Kidney epithelial cell (primary cell): ENCODE data around the gene ATP2A3. TPM values are rescaled to one million over a fixed set of nuclear protein-coding genes. Genes with fewer than 3 reads are reported as not detected.

Experiments used
- DNase-seq: peaks from one replicate; pipeline ENCODE4 v3.0.0-alpha.2; 2010; ENCODE audit warnings: low read depth
- H3K27me3 ChIP-seq: 2 replicates; pipeline ENCODE4 v1.6.0; 2011; ENCODE audit warnings: low read length; ENCODE audit not compliant: control insufficient read depth, insufficient read depth
- H3K36me3 ChIP-seq: 2 replicates; pipeline ENCODE4 v1.5.1; 2011; ENCODE audit warnings: low read length; ENCODE audit not compliant: control insufficient read depth, insufficient read depth
- H3K4me3 ChIP-seq: 2 replicates; pipeline ENCODE4 v1.5.1; 2011; ENCODE audit warnings: low read depth, mild to moderate bottlenecking, control low read depth, low read length
- CTCF ChIP-seq: IDR thresholded peaks from 2 replicates; pipeline ENCODE4 v1.5.1; 2011; ENCODE audit warnings: mild to moderate bottlenecking, moderate library complexity, low read length, control low read depth, inconsistent platforms; ENCODE audit not compliant: insufficient read depth, poor library complexity, severe bottlenecking
- total RNA-seq: library from RNA; depleted of rRNA; stranded (reverse); fragments of >200 nt; gene quantifications from 2 replicates; pipeline ENCODE4 v1.2.3, GENCODE V29; 2015

ATP2A3 gene
- total RNA-seq, 1 donor from 2014 or later, result 11.1 TPM

- H3K27me3 ChIP-seq, result peaks cover 6% of the 10 kb centered on the region
- DNase-seq, result no peak
- no peak overlapping the region for H3K4me3 ChIP-seq
- no peaks in the 10 kb centered on the region for H3K36me3 ChIP-seq
- TF ChIP-seq CTCF, result no peak
These were observed 24.2 kb upstream of the ATP2A3 start for GRCh38 chr17:3988297-3989040.

- TF ChIP-seq CTCF, result no peak
- Histone ChIP-seq H3K36me3 (no peaks in the 10 kb centered on the region), H3K4me3 (no peak overlapping the region), H3K27me3 (peaks cover 6% of the 10 kb centered on the region)
- DNase-seq, result no peak
These were observed 22.7 kb upstream of the ATP2A3 start for GRCh38 chr17:3986939-3987335.

GRCh38 chr17:3986270-3986938, 22.2 kb upstream of the ATP2A3 start:
- Histone ChIP-seq H3K36me3 (no peaks in the 10 kb centered on the region), H3K27me3 (peaks cover 6% of the 10 kb centered on the region), H3K4me3 (no peak overlapping the region)
- TF ChIP-seq CTCF, result no peak
- no peak for DNase-seq

- no peak for DNase-seq
- no peak overlapping the region for H3K4me3 ChIP-seq
- no peak for TF ChIP-seq CTCF
These were observed 21.6 kb upstream of the ATP2A3 start for GRCh38 chr17:3985846-3986245.

GRCh38 chr17:3983606-3984484, 19.6 kb upstream of the ATP2A3 start:
- no peak overlapping the region for H3K4me3 ChIP-seq
- H3K36me3 ChIP-seq, result no peaks in the 10 kb centered on the region
- no peak for TF ChIP-seq CTCF
- peaks cover 6% of the 10 kb centered on the region for H3K27me3 ChIP-seq
- no peak for DNase-seq

More at GRCh38 chr17:3985846-3986245, 21.6 kb upstream of the ATP2A3 start:
- Histone ChIP-seq H3K36me3 (no peaks in the 10 kb centered on the region), H3K27me3 (peaks cover 6% of the 10 kb centered on the region)
